Ramos (cell line): ENCODE results near the gene MBTPS2.
"Not testable (repeated sequence)": the region's sequence is repeated elsewhere in the genome, so short reads cannot be mapped to it uniquely, and the experiment has no call there.

Experiments
- in situ Hi-C: fragments of 300-500 bp; cut with MboI; formaldehyde crosslinking; loops from one replicate; pipeline ENCODE4 v1.14.3; 2022; ENCODE audit warnings: low sequenced_read_pairs; ENCODE audit not compliant: unreplicated experiment

The MBTPS2 gene

GRCh38 chrX:21855937-21856415 lies 16.6 kb downstream of the MBTPS2 start, which contains the start of gene YY2:
Gene YY2 (plus strand): TSS chrX:21855987. CDS start chrX:21856485, 498 bp downstream.
- in situ Hi-C loops: no loop called here

GRCh38 chrX:21856504-21856903 lies 17.1 kb downstream of the MBTPS2 start:
- in situ Hi-C loops: no loop called here

GRCh38 chrX:21863241-21863640 lies 23.8 kb downstream of the MBTPS2 start:
- in situ Hi-C loops: no loop called here

- in situ Hi-C loops: no loop called here
Observed at GRCh38 chrX:21865436-21865835, 26.0 kb downstream of the MBTPS2 start.

GRCh38 chrX:21870494-21870893 lies 31.1 kb downstream of the MBTPS2 start:
- in situ Hi-C loops: no loop called here

GRCh38 chrX:21873063-21873775 lies 33.8 kb downstream of the MBTPS2 start:
- in situ Hi-C loops: no loop called here

- in situ Hi-C loops: not testable (repeated sequence)
Observed at GRCh38 chrX:21874182-21874581, 34.8 kb downstream of the MBTPS2 start.

GRCh38 chrX:21875013-21875412 lies 35.6 kb downstream of the MBTPS2 start:
- in situ Hi-C loops: no loop called here

GRCh38 chrX:21881881-21882574 lies 42.6 kb downstream of the MBTPS2 start:
- in situ Hi-C loops: no loop called here

GRCh38 chrX:21883258-21883657 lies 43.8 kb downstream of the MBTPS2 start:
- in situ Hi-C loops: no loop called here

GRCh38 chrX:21885568-21885967 lies 46.2 kb downstream of the MBTPS2 start:
- in situ Hi-C loops: no loop called here

- in situ Hi-C loops: no loop called here
Observed at GRCh38 chrX:21905313-21905712, 65.9 kb downstream of the MBTPS2 start.

GRCh38 chrX:21905953-21906352 lies 66.5 kb downstream of the MBTPS2 start:
- in situ Hi-C loops: no loop called here

- in situ Hi-C loops: no loop called here
Observed at GRCh38 chrX:21907260-21907659, 67.8 kb downstream of the MBTPS2 start.

GRCh38 chrX:21911481-21911880 lies 72.1 kb downstream of the MBTPS2 start:
- in situ Hi-C loops: no loop called here

GRCh38 chrX:21912220-21912619 lies 72.8 kb downstream of the MBTPS2 start:
- in situ Hi-C loops: no loop called here

- in situ Hi-C loops: no loop called here
Observed at GRCh38 chrX:21912989-21913388, 73.6 kb downstream of the MBTPS2 start.

GRCh38 chrX:21926116-21926515 lies 86.7 kb downstream of the MBTPS2 start:
- in situ Hi-C loops: no loop called here

GRCh38 chrX:21926527-21927278 lies 87.3 kb downstream of the MBTPS2 start:
- in situ Hi-C loops: no loop called here

- in situ Hi-C loops: no loop called here
Observed at GRCh38 chrX:21929209-21929608, 89.8 kb downstream of the MBTPS2 start.

- in situ Hi-C loops: no loop called here
Observed at GRCh38 chrX:21930986-21931385, 91.6 kb downstream of the MBTPS2 start.
